Measurements from ENCODE around the gene GYS1. TPM values are rescaled to one million over a fixed set of nuclear protein-coding genes. Genes with fewer than 3 reads are reported as not detected.

Gene GYS1
- total RNA-seq, 4 donors from 2014 or later = 31.8 to 107 (median 40.9) TPM

- Histone ChIP-seq H3K36me3 (peaks cover 0 to 6% (median 0%) of the 10 kb centered on the region in 4 donors), H3K4me1 (peaks cover 16 to 36% (median 29%) of the 10 kb centered on the region in 4 donors), H3K4me3 (peak overlapping the region; percentile 42 to 87 (median 52)), H3K27me3 (no peaks in the 10 kb centered on the region), H3K27ac (peak overlapping the region; percentile 89 to 96 (median 94)), H3K9me3 (no peaks in the 10 kb centered on the region)
- DNase-seq = no peak
- in situ Hi-C loops (cut with MboI; ENCODE audit: low pct_ligation_motif_present in 1 of 4, low pct_unique_long_range_greater_than_20kb in 1 of 4, low sequenced_read_pairs in 3 of 4) = no loop called here
- 0 to 2% methylated on average over 3 to 20 of the region's 20 CpGs for WGBS, 2 donors (ENCODE audit: low coverage in 1 of 2)
- TF ChIP-seq POLR2A (IDR thresholded peaks at IDR 0.05) = no peak
- no peak for TF ChIP-seq CTCF (IDR thresholded peaks at IDR 0.05)
- no peak for TF ChIP-seq EP300 (IDR thresholded peaks at IDR 0.05; ENCODE audit: low read depth)
- no peak for TF ChIP-seq POLR2AphosphoS5 (IDR thresholded peaks at IDR 0.05)
- intact Hi-C loops (cut with DNase I; ENCODE audit: low total_unique reads) = loop anchor here (2.0 kb wide), 1 partner anchor 202 kb away; no protein-coding TSS in a partner anchor
These were observed 431 bp downstream of the GYS1 start for GRCh38 chr19:48992581-48993174.

- Histone ChIP-seq H3K4me3 (peak overlapping the region; percentile 42 to 87 (median 52)), H3K27ac (peak overlapping the region; percentile 89 to 96 (median 94)), H3K27me3 (no peaks in the 10 kb centered on the region), H3K9me3 (no peaks in the 10 kb centered on the region), H3K36me3 (peaks cover 0 to 10% (median 0%) of the 10 kb centered on the region in 4 donors), H3K4me1 (peaks cover 16 to 36% (median 29%) of the 10 kb centered on the region in 4 donors)
- DNase-seq = peak; percentile 70
- TF ChIP-seq POLR2A (IDR thresholded peaks at IDR 0.05) = peak; percentile 52
- TF ChIP-seq EP300 (IDR thresholded peaks at IDR 0.05; ENCODE audit: low read depth) = no peak
- TF ChIP-seq POLR2AphosphoS5 (IDR thresholded peaks at IDR 0.05) = peak; percentile 46 to 81 (median 77)
- no peak for TF ChIP-seq CTCF (IDR thresholded peaks at IDR 0.05)
- WGBS, 2 donors (ENCODE audit: low coverage in 1 of 2) = 27% methylated on average over 8 of the region's 8 CpGs; no CpG with 5 or more reads in 1 of the 2 donors
- intact Hi-C loops (cut with DNase I; ENCODE audit: low total_unique reads) = loop anchor here (2.0 kb wide), 1 partner anchor 201 kb away; no protein-coding TSS in a partner anchor
- in situ Hi-C loops (cut with MboI; ENCODE audit: low pct_ligation_motif_present in 1 of 4, low pct_unique_long_range_greater_than_20kb in 1 of 4, low sequenced_read_pairs in 3 of 4) = no loop called here
These were observed 1.1 kb downstream of the GYS1 start for GRCh38 chr19:48991873-48992580.

- Histone ChIP-seq H3K4me1 (peaks cover 16 to 36% (median 29%) of the 10 kb centered on the region in 4 donors), H3K27ac (peak overlapping the region in 2 of 4 donors; percentile 89 to 93), H3K27me3 (no peaks in the 10 kb centered on the region), H3K36me3 (peaks cover 0 to 10% (median 0%) of the 10 kb centered on the region in 4 donors), H3K9me3 (no peaks in the 10 kb centered on the region), H3K4me3 (peak overlapping the region in 1 of 4 donors; percentile 87)
- TF ChIP-seq POLR2A (IDR thresholded peaks at IDR 0.05) = no peak
- TF ChIP-seq CTCF (IDR thresholded peaks at IDR 0.05) = no peak
- no peak for TF ChIP-seq POLR2AphosphoS5 (IDR thresholded peaks at IDR 0.05)
- TF ChIP-seq EP300 (IDR thresholded peaks at IDR 0.05; ENCODE audit: low read depth) = no peak
- no peak for DNase-seq
- WGBS, 2 donors (ENCODE audit: low coverage in 1 of 2) = 93 to 100% methylated on average over 2 to 21 of the region's 22 CpGs
- in situ Hi-C loops (cut with MboI; ENCODE audit: low pct_ligation_motif_present in 1 of 4, low pct_unique_long_range_greater_than_20kb in 1 of 4, low sequenced_read_pairs in 3 of 4) (no loop called here), intact Hi-C loops (cut with DNase I; ENCODE audit: low total_unique reads) (no loop called here)
These were observed 2.0 kb downstream of the GYS1 start for GRCh38 chr19:48991011-48991609.

GRCh38 chr19:48990400-48990799, 2.7 kb downstream of the GYS1 start:
- intact Hi-C loops (cut with DNase I; ENCODE audit: low total_unique reads) (no loop called here), in situ Hi-C loops (cut with MboI; ENCODE audit: low pct_ligation_motif_present in 1 of 4, low pct_unique_long_range_greater_than_20kb in 1 of 4, low sequenced_read_pairs in 3 of 4) (no loop called here)
- Histone ChIP-seq H3K27me3 (no peaks in the 10 kb centered on the region), H3K27ac (no peak overlapping the region), H3K9me3 (no peaks in the 10 kb centered on the region), H3K36me3 (peaks cover 0 to 12% (median under 1%) of the 10 kb centered on the region in 4 donors), H3K4me1 (peaks cover 16 to 36% (median 29%) of the 10 kb centered on the region in 4 donors), H3K4me3 (no peak overlapping the region)
- TF ChIP-seq CTCF (IDR thresholded peaks at IDR 0.05) = no peak
- no peak for TF ChIP-seq POLR2A (IDR thresholded peaks at IDR 0.05)
- TF ChIP-seq EP300 (IDR thresholded peaks at IDR 0.05; ENCODE audit: low read depth) = no peak
- no peak for TF ChIP-seq POLR2AphosphoS5 (IDR thresholded peaks at IDR 0.05)
- 78 to 81% methylated on average over 4 of the region's 4 CpGs for WGBS, 2 donors (ENCODE audit: low coverage in 1 of 2)
- DNase-seq = no peak
